CD4-positive, alpha-beta T cell treated with Interleukin-12 subunit alpha and Interleukin-12 subunit beta, for 1 hour (primary cell): ENCODE measurements around the gene DNM2.
"Not testable (repeated sequence)": the region's sequence is repeated elsewhere in the genome, so short reads cannot be mapped to it uniquely, and the experiment has no call there.

Experiments
- DNase-seq: peaks from one replicate; pipeline ENCODE4 v3.0.0-alpha.2; 2020

Gene DNM2

GRCh38 chr19:10717356-10718204 lies at the start of gene DNM2:
Gene DNM2, plus strand, starts transcription at chr19:10718079. Its CDS starts 164 bp downstream, at chr19:10718243.
- DNase-seq, result peak; percentile 99

- DNase-seq, result no peak
Observed at GRCh38 chr19:10669246-10669645, 48.6 kb upstream of the DNM2 start.

- no peak for DNase-seq
Observed at GRCh38 chr19:10670182-10670581, 47.7 kb upstream of the DNM2 start.

GRCh38 chr19:10670876-10671804 lies 46.7 kb upstream of the DNM2 start:
- DNase-seq, result no peak

- not testable (repeated sequence) for DNase-seq
Observed at GRCh38 chr19:10671922-10672321, 46.0 kb upstream of the DNM2 start.

- DNase-seq, result not testable (repeated sequence)
Observed at GRCh38 chr19:10675214-10675613, 42.7 kb upstream of the DNM2 start.

- DNase-seq, result no peak
Observed at GRCh38 chr19:10677751-10678150, 40.1 kb upstream of the DNM2 start.

GRCh38 chr19:10678813-10679212 lies 39.1 kb upstream of the DNM2 start:
- DNase-seq, result no peak

GRCh38 chr19:10679743-10680142 lies 38.1 kb upstream of the DNM2 start:
- no peak for DNase-seq

- no peak for DNase-seq
Observed at GRCh38 chr19:10680545-10681135, 37.2 kb upstream of the DNM2 start.

GRCh38 chr19:10681658-10682057 lies 36.2 kb upstream of the DNM2 start:
- no peak for DNase-seq

GRCh38 chr19:10682397-10683063 lies 35.3 kb upstream of the DNM2 start:
- no peak for DNase-seq

- no peak for DNase-seq
Observed at GRCh38 chr19:10683064-10683426, 34.8 kb upstream of the DNM2 start.

GRCh38 chr19:10683582-10683981 lies 34.3 kb upstream of the DNM2 start:
- no peak for DNase-seq

- no peak for DNase-seq
Observed at GRCh38 chr19:10685210-10685609, 32.7 kb upstream of the DNM2 start.

- no peak for DNase-seq
Observed at GRCh38 chr19:10686193-10686592, 31.7 kb upstream of the DNM2 start.

GRCh38 chr19:10686661-10687517 lies 31.0 kb upstream of the DNM2 start:
- no peak for DNase-seq

- no peak for DNase-seq
Observed at GRCh38 chr19:10687518-10688288, 30.2 kb upstream of the DNM2 start.

GRCh38 chr19:10688545-10689280 lies 29.2 kb upstream of the DNM2 start:
- DNase-seq, result no peak

GRCh38 chr19:10690341-10690781 lies 27.5 kb upstream of the DNM2 start:
- no peak for DNase-seq
